SK-N-MC (cell line): Measurements from ENCODE around the gene KCNK1.

Experiments
- EZH2 ChIP-seq: fragments of 200-600 bp; sonication (generic); IDR thresholded peaks from one replicate; pipeline ENCODE4 v1.6.1; 2017; ENCODE audit warnings: antibody characterized with exemption
- FOXP2 ChIP-seq: optimal IDR thresholded peaks from 2 replicates; pipeline ENCODE3; 2011; ENCODE audit warnings: mild to moderate bottlenecking, moderate library complexity; ENCODE audit not compliant: insufficient read depth; ENCODE audit errors: extremely low read length, control extremely low read depth
- POLR2AphosphoS5 ChIP-seq: IDR thresholded peaks from 2 replicates; pipeline ENCODE4 v1.6.1; 2012; ENCODE audit warnings: mild to moderate bottlenecking, low read depth, low read length, borderline replicate concordance

- TF ChIP-seq POLR2AphosphoS5 (no peak), EZH2 (no peak), FOXP2 (no peak)
These were observed 31.5 kb upstream of the KCNK1 start for GRCh38 chr1:233582439-233582838.
